ENCODE data around the gene TMEFF1. TPM values are rescaled to one million over a fixed set of nuclear protein-coding genes. Genes with fewer than 3 reads are reported as not detected.
A peak's percentile ranks its signal among the peaks of the same experiment; 100 is the strongest.

TMEFF1 gene
- total and polyA plus RNA-seq, 2 of the 8 experiments (the other 6 are each of a cell fraction or from before 2014, with no cell fraction given), result 13.5 to 68.2 TPM

- Histone ChIP-seq H3K9me3 (ENCODE audit: insufficient read depth in 2 of 2, low read depth in 1 of 2, low read length in 1 of 2) (no peaks in the 10 kb centered on the region), H3K4me3 (ENCODE audit: extremely low read depth in 1 of 4, insufficient read depth in 2 of 4, low read depth in 3 of 4, low read length in 4 of 4) (peak overlapping the region; percentile 78 to 99 (median 89)), H3K4ac (replicated peaks; ENCODE audit: insufficient read length, low read depth, low read length) (no peak overlapping the region), H3K56ac (replicated peaks; ENCODE audit: insufficient read length, low read depth, low read length) (peak overlapping the region; percentile 9), H4K91ac (replicated peaks; ENCODE audit: insufficient read length, low read length) (no peak overlapping the region), H4K20me1 (replicated peaks in 1 of 2; ENCODE audit: control insufficient read depth in 1 of 2, insufficient read depth in 2 of 2, low read length in 2 of 2) (peaks cover 0 to 7% of the 10 kb centered on the region in 2 experiments), H3K36me3 (ENCODE audit: control insufficient read depth in 2 of 4, insufficient read depth in 4 of 4, low read length in 3 of 4) (no peaks in the 10 kb centered on the region), H3K14ac (ENCODE audit: insufficient read length) (no peak overlapping the region), H2BK20ac (ENCODE audit: low read length) (no peak overlapping the region), H2BK15ac (ENCODE audit: low read length) (no peak overlapping the region), H3K4me1 (replicated peaks in 1 of 4; ENCODE audit: control insufficient read depth in 3 of 4, insufficient read depth in 4 of 4, low read length in 3 of 4) (peaks cover 0 to 13% (median 8%) of the 10 kb centered on the region in 4 experiments; a peak in 4 of 7 replicates), H3K23ac (ENCODE audit: insufficient read length) (no peak overlapping the region), H4K8ac (ENCODE audit: extremely low read depth, insufficient read depth, low read length) (peak overlapping the region; percentile 82; the same call in 1 of the 2 replicates), H2BK12ac (ENCODE audit: low read depth, low read length) (no peak overlapping the region), H2BK5ac (ENCODE audit: low read depth, low read length) (no peak overlapping the region), H3K27me3 (replicated peaks in 1 of 4; ENCODE audit: control insufficient read depth in 3 of 4, extremely low read depth in 1 of 4, insufficient read depth in 3 of 4, low read length in 3 of 4) (no peaks in the 10 kb centered on the region), H3K79me2 (ENCODE audit: control insufficient read depth in 1 of 2, insufficient read depth in 2 of 2, low read length in 2 of 2) (peaks cover 0 to 44% of the 10 kb centered on the region in 2 experiments; a peak in 3 of 4 replicates), H3K4me2 (ENCODE audit: insufficient read depth in 1 of 2, low read depth in 2 of 2, low read length in 2 of 2) (peak overlapping the region; percentile 68 to 72), H3K79me1 (ENCODE audit: low read depth, low read length) (peaks cover 7% of the 10 kb centered on the region), H3K23me2 (ENCODE audit: low read depth, low read length) (peaks cover 9% of the 10 kb centered on the region), H3K27ac (ENCODE audit: low read depth, low read length) (peak overlapping the region; percentile 72; the same call in 1 of the 2 replicates), H2AK5ac (ENCODE audit: low read depth, low read length) (no peak overlapping the region), H3K18ac (ENCODE audit: extremely low read depth, low read length) (no peak overlapping the region), H2AFZ (ENCODE audit: low read length) (0 out of 2 replicates have a peak overlapping the region, but pooled peaks have one; percentile 24), H4K5ac (ENCODE audit: insufficient read length, low read depth, low read length) (no peak overlapping the region), H3K9ac (replicated peaks in 1 of 4; ENCODE audit: extremely low read depth in 1 of 4, low read depth in 3 of 4, low read length in 3 of 4) (peak overlapping the region; percentile 63 to 89 (median 74); a peak in 6 of 7 replicates), H2BK120ac (replicated peaks; ENCODE audit: low read depth, low read length) (no peak overlapping the region)
- 10% methylated on average over 46 of the region's 65 CpGs; no CpG with 5 or more reads in 1 of the 2 experiments for WGBS, 2 experiments (ENCODE audit: extremely low coverage in 1 of 2, insufficient coverage in 1 of 2, insufficient read length in 1 of 2, insufficient replicate concordance in 2 of 2, low coverage in 1 of 2, low lambda C conversion rate in 2 of 2, missing lambda C conversion rate in 1 of 2)
- DNase-seq (ENCODE audit: low read depth in 1 of 2, low spot score in 2 of 2) (no peak), FAIRE-seq (no peak)
- TF ChIP-seq POLR2A (IDR thresholded peaks at IDR 0.05; ENCODE audit: control extremely low read depth in 1 of 2, low read depth in 2 of 2, low read length in 2 of 2), result peak in 1 of 2 experiments; percentile 68; a peak in 2 of 3 replicates
- peak; percentile 18; the same call in 1 of the 2 replicates for TF ChIP-seq RBBP5 (IDR thresholded peaks at IDR 0.05; ENCODE audit: borderline replicate concordance, low read depth, low read length)
- TF ChIP-seq PHF8 (conservative IDR thresholded peaks at IDR 0.05; ENCODE audit: low read depth, low read length), result peak; percentile 74
- peak; percentile 55; the same call in 1 of the 2 replicates for TF ChIP-seq TAF1 (IDR thresholded peaks at IDR 0.05; ENCODE audit: low read depth, low read length)
- TF ChIP-seq KDM1A (IDR thresholded peaks at IDR 0.05; ENCODE audit: borderline replicate concordance, low read length), result peak; percentile 49; the same call in 1 of the 2 replicates
- TF ChIP-seq TBP (IDR thresholded peaks at IDR 0.05; ENCODE audit: low read depth, low read length), result peak; percentile 23; the same call in 1 of the 2 replicates
- TF ChIP-seq KDM5A (IDR thresholded peaks at IDR 0.05; ENCODE audit: low read length), result no peak
- TF ChIP-seq SP1 (IDR thresholded peaks at IDR 0.05; ENCODE audit: low read depth, low read length), result no peak
- TF ChIP-seq POLR2AphosphoS5 (IDR thresholded peaks at IDR 0.05; ENCODE audit: low read depth, low read length), result peak; percentile 63
- ChIA-PET POLR2A (ENCODE audit: partially characterized antibody) (interaction anchor here (0.6 to 3.7 kb wide), 21 partner anchors 9 to 174 kb away, joined by 3 to 23 read pairs (median 4); partner anchors contain the start of genes TEX10 and TMEFF1), CTCF (ENCODE audit: partially characterized antibody) (interaction anchor here (0.9 to 2.1 kb wide), 6 partner anchors 9 to 174 kb away, joined by 3 to 10 read pairs (median 4); no protein-coding TSS in a partner anchor)
Observed at GRCh38 chr9:100427366-100428263, 45.3 kb upstream of the TMEFF1 start.
